ENCODE results near the gene SLC44A3.

The SLC44A3 gene

DNA sequence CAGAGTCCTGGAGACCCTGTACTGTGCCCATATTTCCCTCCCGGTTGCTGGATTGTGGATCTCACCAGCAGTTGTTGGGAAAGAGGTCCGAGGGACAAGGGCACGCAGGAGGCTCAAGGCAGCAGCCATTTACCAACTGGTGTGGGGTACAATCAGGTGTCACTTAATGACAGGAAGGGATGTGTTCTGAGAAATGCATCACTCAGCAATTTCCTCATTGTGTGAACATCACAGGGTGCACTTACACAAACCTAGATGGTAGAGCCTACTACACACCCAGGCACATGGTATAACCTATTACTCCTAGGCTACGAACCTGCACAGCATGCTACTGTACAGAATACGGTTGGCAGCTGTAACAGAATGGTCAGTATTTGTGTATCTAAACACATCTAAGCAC lies 20.7 kb downstream of the SLC44A3 start:
- Histone ChIP-seq H4K8ac (ENCODE audit: low read depth, low read length) (no peak overlapping the region), H3K14ac (ENCODE audit: low read length) (no peak overlapping the region), H3K9ac (ENCODE audit: low read length) (no peak overlapping the region), H3K79me2 (ENCODE audit: control insufficient read depth, insufficient read depth, low read length, poor library complexity) (no peaks in the 10 kb centered on the region), H2AFZ (ENCODE audit: insufficient read depth, low read length, poor library complexity) (no peak overlapping the region), H4K12ac (ENCODE audit: low read depth, low read length) (no peak overlapping the region), H3K4me3 (ENCODE audit: low read depth, low read length) (no peak overlapping the region), H3K27ac (ENCODE audit: low read depth, low read length) (no peak overlapping the region), H3K79me1 (ENCODE audit: low read length) (no peaks in the 10 kb centered on the region), H2BK12ac (ENCODE audit: low read length) (no peak overlapping the region), H3K4me1 (ENCODE audit: control insufficient read depth in 1 of 2, insufficient read depth in 2 of 2, low read length in 2 of 2) (no peaks in the 10 kb centered on the region), H3K9me3 (ENCODE audit: insufficient read depth, low read depth, low read length) (no peaks in the 10 kb centered on the region), H2BK120ac (ENCODE audit: insufficient read depth, low read length, poor library complexity) (no peak overlapping the region), H2BK5ac (ENCODE audit: low read depth, low read length, poor library complexity) (no peak overlapping the region), H3K23ac (ENCODE audit: low read length) (no peak overlapping the region), H3K4me2 (ENCODE audit: low read length) (no peak overlapping the region), H3K36me3 (ENCODE audit: control insufficient read depth in 1 of 2, insufficient read depth in 2 of 2, low read length in 2 of 2) (no peaks in the 10 kb centered on the region), H2AK5ac (ENCODE audit: low read length) (no peak overlapping the region), H3K18ac (ENCODE audit: low read length) (no peak overlapping the region), H4K91ac (ENCODE audit: low read depth, low read length) (no peak overlapping the region), H3K27me3 (ENCODE audit: insufficient read depth, low read length) (no peaks in the 10 kb centered on the region), H3K4ac (ENCODE audit: low read depth, low read length) (no peak overlapping the region)
- WGBS (ENCODE audit: extremely low coverage, insufficient coverage, insufficient read length) = no CpG with 5 or more reads among the region's 5 CpGs
- DNase-seq = no peak

DNA sequence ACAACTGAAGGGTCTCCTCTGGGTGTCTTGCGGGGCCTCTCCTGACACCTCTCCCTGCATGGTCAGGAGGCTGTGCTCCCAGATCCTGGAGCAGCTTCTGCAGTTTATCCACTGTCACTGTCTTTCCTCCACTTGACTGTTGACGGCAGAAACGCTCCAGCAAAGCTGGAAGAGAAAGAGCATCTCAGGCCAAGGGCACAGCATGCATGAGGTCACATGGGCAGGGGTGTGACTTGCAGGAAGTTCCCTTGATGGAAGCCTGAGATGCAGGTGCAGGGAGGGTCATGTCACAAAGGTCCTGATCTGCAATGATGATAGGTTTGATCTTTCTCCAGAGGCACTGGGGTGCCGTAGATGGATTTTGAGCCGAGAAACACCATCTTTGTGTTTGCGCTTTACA lies 23.3 kb downstream of the SLC44A3 start:
- H3K23ac ChIP-seq (ENCODE audit: low read length) = no peak overlapping the region
- no peak overlapping the region for H4K12ac ChIP-seq (ENCODE audit: low read depth, low read length)
- no peak overlapping the region for H2AK5ac ChIP-seq (ENCODE audit: low read length)
- H3K36me3 ChIP-seq (ENCODE audit: control insufficient read depth in 1 of 2, insufficient read depth in 2 of 2, low read length in 2 of 2) = no peaks in the 10 kb centered on the region
- H3K18ac ChIP-seq (ENCODE audit: low read length) = no peak overlapping the region
- no peak overlapping the region for H3K27ac ChIP-seq (ENCODE audit: low read depth, low read length)
- no peak overlapping the region for H3K4me2 ChIP-seq (ENCODE audit: low read length)
- H3K27me3 ChIP-seq (ENCODE audit: insufficient read depth, low read length) = no peaks in the 10 kb centered on the region
- no peak overlapping the region for H3K4me3 ChIP-seq (ENCODE audit: low read depth, low read length)
- no peak overlapping the region for H2BK120ac ChIP-seq (ENCODE audit: insufficient read depth, low read length, poor library complexity)
- DNase-seq = no peak
- peaks cover 8 to 10% of the 10 kb centered on the region in 2 experiments for H3K4me1 ChIP-seq (ENCODE audit: control insufficient read depth in 1 of 2, insufficient read depth in 2 of 2, low read length in 2 of 2)
- no peak overlapping the region for H3K4ac ChIP-seq (ENCODE audit: low read depth, low read length)
- no peak overlapping the region for H3K14ac ChIP-seq (ENCODE audit: low read length)
- no CpG with 5 or more reads among the region's 6 CpGs for WGBS (ENCODE audit: extremely low coverage, insufficient coverage, insufficient read length)
- no peak overlapping the region for H2AFZ ChIP-seq (ENCODE audit: insufficient read depth, low read length, poor library complexity)
- no peak overlapping the region for H4K91ac ChIP-seq (ENCODE audit: low read depth, low read length)
- no peaks in the 10 kb centered on the region for H3K79me2 ChIP-seq (ENCODE audit: control insufficient read depth, insufficient read depth, low read length, poor library complexity)
- H4K8ac ChIP-seq (ENCODE audit: low read depth, low read length) = no peak overlapping the region
- H3K9me3 ChIP-seq (ENCODE audit: insufficient read depth, low read depth, low read length) = no peaks in the 10 kb centered on the region
- H2BK12ac ChIP-seq (ENCODE audit: low read length) = no peak overlapping the region
- peaks cover 6% of the 10 kb centered on the region for H3K79me1 ChIP-seq (ENCODE audit: low read length)
- H3K9ac ChIP-seq (ENCODE audit: low read length) = no peak overlapping the region
- H2BK5ac ChIP-seq (ENCODE audit: low read depth, low read length, poor library complexity) = no peak overlapping the region

DNA sequence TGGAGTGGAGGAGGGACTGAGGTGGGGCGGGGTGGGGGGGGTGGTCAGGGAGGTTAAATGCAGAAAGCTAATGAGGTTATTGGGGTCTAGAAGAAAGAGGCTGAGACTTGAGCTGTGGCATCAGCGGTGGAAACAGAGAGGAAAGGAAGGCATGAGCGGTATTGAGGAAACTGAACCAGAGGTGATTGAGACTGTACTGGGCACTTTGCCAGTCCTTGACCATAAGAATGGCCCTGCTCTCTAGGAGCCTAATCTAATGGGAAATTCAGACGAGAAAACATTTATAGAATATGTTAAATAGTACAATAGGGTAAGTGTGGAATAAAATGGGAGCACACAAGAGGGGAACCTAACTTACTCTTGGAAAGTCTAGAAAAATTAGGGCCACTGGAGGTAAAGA lies 23.7 kb downstream of the SLC44A3 start:
- Histone ChIP-seq H3K18ac (ENCODE audit: low read length) (no peak overlapping the region), H3K14ac (ENCODE audit: low read length) (no peak overlapping the region), H4K12ac (ENCODE audit: low read depth, low read length) (no peak overlapping the region), H3K4me2 (ENCODE audit: low read length) (no peak overlapping the region), H3K36me3 (ENCODE audit: control insufficient read depth in 1 of 2, insufficient read depth in 2 of 2, low read length in 2 of 2) (no peaks in the 10 kb centered on the region), H3K27ac (ENCODE audit: low read depth, low read length) (no peak overlapping the region), H2BK5ac (ENCODE audit: low read depth, low read length, poor library complexity) (no peak overlapping the region), H3K79me1 (ENCODE audit: low read length) (peaks cover 7% of the 10 kb centered on the region), H2AK5ac (ENCODE audit: low read length) (no peak overlapping the region), H3K9me3 (ENCODE audit: insufficient read depth, low read depth, low read length) (no peaks in the 10 kb centered on the region), H4K91ac (ENCODE audit: low read depth, low read length) (no peak overlapping the region), H4K8ac (ENCODE audit: low read depth, low read length) (no peak overlapping the region), H2AFZ (ENCODE audit: insufficient read depth, low read length, poor library complexity) (no peak overlapping the region), H3K23ac (ENCODE audit: low read length) (no peak overlapping the region), H3K4me1 (ENCODE audit: control insufficient read depth in 1 of 2, insufficient read depth in 2 of 2, low read length in 2 of 2) (peaks cover 9 to 10% of the 10 kb centered on the region in 2 experiments), H3K27me3 (ENCODE audit: insufficient read depth, low read length) (no peaks in the 10 kb centered on the region), H3K4ac (ENCODE audit: low read depth, low read length) (no peak overlapping the region), H2BK120ac (ENCODE audit: insufficient read depth, low read length, poor library complexity) (no peak overlapping the region), H3K9ac (ENCODE audit: low read length) (no peak overlapping the region), H3K79me2 (ENCODE audit: control insufficient read depth, insufficient read depth, low read length, poor library complexity) (no peaks in the 10 kb centered on the region), H2BK12ac (ENCODE audit: low read length) (no peak overlapping the region), H3K4me3 (ENCODE audit: low read depth, low read length) (no peak overlapping the region)
- DNase-seq = no peak
- no CpG with 5 or more reads among the region's 4 CpGs for WGBS (ENCODE audit: extremely low coverage, insufficient coverage, insufficient read length)

DNA sequence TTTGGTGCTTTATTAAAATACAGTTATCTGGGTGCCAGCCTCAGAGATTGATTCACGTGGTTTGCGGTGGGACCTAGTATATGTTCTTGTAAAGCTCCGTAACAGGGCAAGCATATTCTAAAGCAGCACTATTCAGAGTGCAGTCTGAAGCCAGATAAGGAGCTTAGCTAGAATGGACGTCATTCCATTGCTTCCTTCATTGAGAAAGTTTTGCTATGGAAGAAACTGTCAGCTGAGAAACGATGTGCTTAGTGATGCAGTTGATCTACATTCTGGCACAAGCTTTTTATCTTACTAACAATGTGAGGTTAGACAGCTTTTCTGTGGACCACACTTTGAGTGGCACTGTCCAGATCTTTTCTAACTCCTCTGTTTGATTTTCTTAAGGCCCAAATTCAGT lies 26.2 kb downstream of the SLC44A3 start:
- no peak overlapping the region for H4K8ac ChIP-seq (ENCODE audit: low read depth, low read length)
- WGBS (ENCODE audit: extremely low coverage, insufficient coverage, insufficient read length) = no CpG with 5 or more reads among the region's 5 CpGs
- no peak overlapping the region for H3K4ac ChIP-seq (ENCODE audit: low read depth, low read length)
- no peak overlapping the region for H3K23ac ChIP-seq (ENCODE audit: low read length)
- no peak overlapping the region for H3K14ac ChIP-seq (ENCODE audit: low read length)
- H3K79me1 ChIP-seq (ENCODE audit: low read length) = peaks cover 7% of the 10 kb centered on the region
- H3K9ac ChIP-seq (ENCODE audit: low read length) = no peak overlapping the region
- H3K18ac ChIP-seq (ENCODE audit: low read length) = no peak overlapping the region
- H3K36me3 ChIP-seq (ENCODE audit: control insufficient read depth in 1 of 2, insufficient read depth in 2 of 2, low read length in 2 of 2) = no peaks in the 10 kb centered on the region
- no peak overlapping the region for H2AK5ac ChIP-seq (ENCODE audit: low read length)
- H3K27ac ChIP-seq (ENCODE audit: low read depth, low read length) = no peak overlapping the region
- H3K4me3 ChIP-seq (ENCODE audit: low read depth, low read length) = no peak overlapping the region
- no peak overlapping the region for H4K91ac ChIP-seq (ENCODE audit: low read depth, low read length)
- H4K12ac ChIP-seq (ENCODE audit: low read depth, low read length) = no peak overlapping the region
- H3K4me1 ChIP-seq (ENCODE audit: control insufficient read depth in 1 of 2, insufficient read depth in 2 of 2, low read length in 2 of 2) = peaks cover 9 to 10% of the 10 kb centered on the region in 2 experiments
- no peaks in the 10 kb centered on the region for H3K79me2 ChIP-seq (ENCODE audit: control insufficient read depth, insufficient read depth, low read length, poor library complexity)
- no peak overlapping the region for H2BK12ac ChIP-seq (ENCODE audit: low read length)
- no peak overlapping the region for H2AFZ ChIP-seq (ENCODE audit: insufficient read depth, low read length, poor library complexity)
- no peaks in the 10 kb centered on the region for H3K9me3 ChIP-seq (ENCODE audit: insufficient read depth, low read depth, low read length)
- H2BK5ac ChIP-seq (ENCODE audit: low read depth, low read length, poor library complexity) = no peak overlapping the region
- peak in 1 of 2 donors; percentile 30 for DNase-seq
- no peaks in the 10 kb centered on the region for H3K27me3 ChIP-seq (ENCODE audit: insufficient read depth, low read length)
- no peak overlapping the region for H2BK120ac ChIP-seq (ENCODE audit: insufficient read depth, low read length, poor library complexity)
- no peak overlapping the region for H3K4me2 ChIP-seq (ENCODE audit: low read length)

All from trophoblast cell (in vitro differentiated cells and primary cell).